ENCODE measurements around the gene ACVR1B.

DNA sequence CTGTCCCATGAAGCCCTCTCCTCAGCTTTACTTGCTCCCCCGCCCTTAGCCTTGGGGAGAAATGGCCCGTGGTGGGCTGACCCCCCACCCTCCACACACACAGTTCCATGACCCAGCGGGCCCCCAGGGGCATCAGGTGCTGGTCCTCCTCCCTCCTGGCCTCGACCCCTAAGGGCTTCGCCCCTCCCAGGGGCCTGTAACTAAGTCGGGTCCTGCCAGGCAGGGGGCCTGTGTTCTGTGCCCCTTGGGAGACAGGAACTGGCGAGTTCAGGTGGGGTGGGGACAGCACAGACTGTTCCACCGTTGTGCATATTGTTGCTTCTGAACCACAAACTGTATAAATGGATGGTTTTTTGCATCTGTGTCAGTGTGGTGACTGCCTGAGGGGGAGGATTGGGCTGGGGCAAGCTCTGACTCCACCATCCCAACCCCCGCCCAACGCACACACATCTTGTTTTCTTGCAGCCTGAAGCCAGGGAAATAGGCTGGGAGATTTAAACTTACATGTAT, 64.1 kb downstream of the ACVR1B start:
- TF ChIP-seq CTCF (IDR thresholded peaks at IDR 0.05) (no peak), EZH2 (IDR thresholded peaks at IDR 0.05; ENCODE audit: borderline replicate concordance, insufficient read depth, low read depth, low read length, poor library complexity, severe bottlenecking) (no peak)

Data from B cell (primary cell).